22Rv1 (cell line): ENCODE measurements around the gene RANGAP1.

Experiments used
- ZFX ChIP-seq: fragments of 450-650 bp; IDR thresholded peaks from 2 replicates; pipeline ENCODE4 v1.6.1; 2017; ENCODE audit warnings: antibody characterized with exemption, borderline replicate concordance
- TF ChIP-seq, protein P1 (sequence below): fragments of 450-650 bp; IDR thresholded peaks from 2 replicates; pipeline ENCODE4 v1.5.1; 2017; ENCODE audit warnings: mild to moderate bottlenecking

DNA sequence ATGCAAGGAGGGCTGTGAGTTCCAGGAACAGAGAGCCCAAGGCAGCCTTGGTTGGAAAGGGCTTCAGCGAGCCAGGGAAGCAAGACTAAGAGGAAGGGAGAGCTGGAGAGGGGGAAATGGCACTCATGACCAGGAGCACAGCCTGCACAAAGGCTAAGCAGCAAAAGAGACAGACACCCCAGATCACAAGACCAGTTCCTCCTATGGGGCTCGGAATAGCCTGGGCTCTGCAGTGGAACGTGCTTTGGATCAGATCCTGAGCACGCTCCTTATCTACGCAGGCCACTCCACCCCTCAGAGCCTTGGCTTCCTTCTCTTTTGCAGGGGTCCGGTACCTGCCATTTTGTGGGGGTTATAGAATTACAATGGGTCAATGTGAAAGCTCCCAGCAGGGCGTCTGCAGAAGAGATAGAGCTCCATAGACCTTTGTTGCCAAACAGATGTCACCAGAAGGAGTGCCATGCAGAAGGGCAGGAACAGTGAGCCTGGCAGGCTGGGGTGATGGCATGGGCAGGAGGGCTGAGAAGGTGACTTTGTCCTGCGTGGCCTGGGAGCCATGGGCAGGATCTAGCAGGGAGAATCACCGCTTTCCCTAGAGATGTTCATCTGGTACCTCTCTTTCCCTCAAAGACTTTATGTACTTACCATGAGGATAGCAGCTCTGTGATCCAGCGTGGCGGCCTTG is 49.1 kb upstream of the RANGAP1 start:
- TF ChIP-seq, protein P1, sequence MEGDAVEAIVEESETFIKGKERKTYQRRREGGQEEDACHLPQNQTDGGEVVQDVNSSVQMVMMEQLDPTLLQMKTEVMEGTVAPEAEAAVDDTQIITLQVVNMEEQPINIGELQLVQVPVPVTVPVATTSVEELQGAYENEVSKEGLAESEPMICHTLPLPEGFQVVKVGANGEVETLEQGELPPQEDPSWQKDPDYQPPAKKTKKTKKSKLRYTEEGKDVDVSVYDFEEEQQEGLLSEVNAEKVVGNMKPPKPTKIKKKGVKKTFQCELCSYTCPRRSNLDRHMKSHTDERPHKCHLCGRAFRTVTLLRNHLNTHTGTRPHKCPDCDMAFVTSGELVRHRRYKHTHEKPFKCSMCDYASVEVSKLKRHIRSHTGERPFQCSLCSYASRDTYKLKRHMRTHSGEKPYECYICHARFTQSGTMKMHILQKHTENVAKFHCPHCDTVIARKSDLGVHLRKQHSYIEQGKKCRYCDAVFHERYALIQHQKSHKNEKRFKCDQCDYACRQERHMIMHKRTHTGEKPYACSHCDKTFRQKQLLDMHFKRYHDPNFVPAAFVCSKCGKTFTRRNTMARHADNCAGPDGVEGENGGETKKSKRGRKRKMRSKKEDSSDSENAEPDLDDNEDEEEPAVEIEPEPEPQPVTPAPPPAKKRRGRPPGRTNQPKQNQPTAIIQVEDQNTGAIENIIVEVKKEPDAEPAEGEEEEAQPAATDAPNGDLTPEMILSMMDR = no peak
- no peak for TF ChIP-seq ZFX
